Upper lobe of left lung (tissue), 4 donors: ENCODE measurements around the gene BPI.

Experiments
- CTCF ChIP-seq, 6 experiments: fragments of 450-650 bp in 4 of 6; fragments of 200-600 bp in 2 of 6; sonication (generic) in 2 of 6; IDR thresholded peaks; one replicate each; pipeline ENCODE4 v1.5.1; 2016 to 2019; ENCODE audit warnings: antibody characterized with exemption in 6 of 6
- POLR2A ChIP-seq, 4 donors: fragments of 450-650 bp; IDR thresholded peaks; one replicate each; pipeline ENCODE4 v1.5.1; 2016 to 2017; ENCODE audit warnings: antibody characterized with exemption in 4 of 4, mild to moderate bottlenecking in 2 of 4
- POLR2AphosphoS5 ChIP-seq, 2 donors: sonication (generic); formaldehyde crosslinking; IDR thresholded peaks; one replicate each; pipeline ENCODE4 v1.5.1; 2017; ENCODE audit warnings: antibody characterized with exemption in 2 of 2

- TF ChIP-seq CTCF (IDR thresholded peaks at IDR 0.05): no peak
- TF ChIP-seq POLR2A (IDR thresholded peaks at IDR 0.05): no peak
- TF ChIP-seq POLR2AphosphoS5 (IDR thresholded peaks at IDR 0.05): no peak
Observed at GRCh38 chr20:38342216-38342615, 38.3 kb downstream of the BPI start.
